HL-60 (cell line): ENCODE measurements around the gene MYH14.

Experiments
- CTCF ChIP-seq: IDR thresholded peaks from one replicate; pipeline ENCODE4 v1.5.1; 2011; ENCODE audit warnings: low read length, control low read depth, inconsistent platforms; ENCODE audit not compliant: insufficient read depth
- POLR2AphosphoS5 ChIP-seq: IDR thresholded peaks from 2 replicates; pipeline ENCODE4 v1.6.1; 2012; ENCODE audit warnings: low read depth
- REST ChIP-seq: IDR thresholded peaks from 2 replicates; pipeline ENCODE4 v1.6.1; 2012; ENCODE audit warnings: low read depth; ENCODE audit not compliant: insufficient replicate concordance

- TF ChIP-seq CTCF (no peak), POLR2AphosphoS5 (no peak), REST (no peak)
These were observed 108.6 kb downstream of the MYH14 start for GRCh38 chr19:50311723-50312635.
